SK-N-MC (cell line): Measurements from ENCODE around the gene HNRNPA2B1.
"Not testable (repeated sequence)": the region's sequence is repeated elsewhere in the genome, so short reads cannot be mapped to it uniquely, and the experiment has no call there.

Experiments used
- DNase-seq: peaks from one replicate; pipeline ENCODE4 v3.0.0-alpha.2; 2011; ENCODE audit warnings: low read depth, low spot score
- H3K27ac ChIP-seq: fragments of 200-600 bp; sonication (generic); 2 replicates; pipeline ENCODE4 v1.5.1; 2016; ENCODE audit warnings: mixed run types
- H3K36me3 ChIP-seq: fragments of 200-600 bp; sonication (generic); 2 replicates; pipeline ENCODE4 v1.6.1; 2017; ENCODE audit warnings: antibody characterized with exemption, low read length, mixed read lengths; ENCODE audit not compliant: insufficient read depth
- H3K4me3 ChIP-seq: fragments of 200-600 bp; sonication (generic); 2 replicates; pipeline ENCODE4 v1.5.1; 2016
- H3K9ac ChIP-seq: fragments of 200-600 bp; sonication (generic); 2 replicates; pipeline ENCODE4 v1.8.0; 2017; ENCODE audit warnings: mixed run types, mixed read lengths; ENCODE audit not compliant: insufficient read length
- H3K9me3 ChIP-seq: fragments of 200-600 bp; sonication (generic); 2 replicates; pipeline ENCODE4 v1.6.1; 2017; ENCODE audit warnings: low read depth, mild to moderate bottlenecking, antibody characterized with exemption, low read length, moderate library complexity, mixed read lengths
- EZH2 ChIP-seq: fragments of 200-600 bp; sonication (generic); IDR thresholded peaks from one replicate; pipeline ENCODE4 v1.6.1; 2017; ENCODE audit warnings: antibody characterized with exemption
- FOXP2 ChIP-seq: optimal IDR thresholded peaks from 2 replicates; pipeline ENCODE3; 2011; ENCODE audit warnings: mild to moderate bottlenecking, moderate library complexity; ENCODE audit not compliant: insufficient read depth; ENCODE audit errors: extremely low read length, control extremely low read depth
- POLR2AphosphoS5 ChIP-seq: IDR thresholded peaks from 2 replicates; pipeline ENCODE4 v1.6.1; 2012; ENCODE audit warnings: mild to moderate bottlenecking, low read depth, low read length, borderline replicate concordance

Gene HNRNPA2B1

DNA sequence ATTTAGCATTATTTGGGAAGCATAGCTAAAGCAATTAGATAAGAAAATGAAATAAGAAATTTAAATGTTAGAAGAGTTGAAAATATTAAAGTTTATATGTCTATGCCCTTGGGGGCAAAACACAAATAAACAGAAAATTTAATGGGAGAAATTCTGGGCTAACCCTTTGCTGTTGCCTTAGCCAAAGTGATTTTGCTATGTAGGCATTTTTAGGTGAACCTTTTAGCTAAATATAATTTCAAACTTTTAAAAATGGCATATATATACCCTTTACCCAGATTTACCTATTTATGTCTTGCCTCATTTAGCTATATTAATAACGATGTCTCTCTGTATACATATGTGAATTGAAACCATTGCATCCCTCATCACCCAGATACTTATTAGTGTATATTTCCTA lies 28.5 kb downstream of the HNRNPA2B1 start:
- H3K4me3 ChIP-seq, result no peak overlapping the region
- TF ChIP-seq EZH2 (no peak), POLR2AphosphoS5 (no peak), FOXP2 (no peak)
- no peak for DNase-seq
- no peak overlapping the region for H3K9ac ChIP-seq
- no peaks in the 10 kb centered on the region for H3K36me3 ChIP-seq
- no peak overlapping the region for H3K27ac ChIP-seq
- no peaks in the 10 kb centered on the region; the same call in 1 of the 2 replicates for H3K9me3 ChIP-seq

GRCh38 chr7:26171601-26172000 lies 28.9 kb downstream of the HNRNPA2B1 start:
- Histone ChIP-seq H3K27ac (no peak overlapping the region), H3K9ac (no peak overlapping the region), H3K9me3 (no peaks in the 10 kb centered on the region; the same call in 1 of the 2 replicates), H3K4me3 (no peak overlapping the region), H3K36me3 (no peaks in the 10 kb centered on the region)
- TF ChIP-seq EZH2, result no peak
- no peak for TF ChIP-seq POLR2AphosphoS5
- no peak for TF ChIP-seq FOXP2
- no peak for DNase-seq

- TF ChIP-seq EZH2 (no peak), FOXP2 (no peak), POLR2AphosphoS5 (no peak)
- H3K4me3 ChIP-seq, result no peak overlapping the region
- no peak for DNase-seq
- H3K9ac ChIP-seq, result no peak overlapping the region
- H3K36me3 ChIP-seq, result no peaks in the 10 kb centered on the region
- H3K27ac ChIP-seq, result no peak overlapping the region
- H3K9me3 ChIP-seq, result no peaks in the 10 kb centered on the region; the same call in 1 of the 2 replicates
These were observed 29.9 kb downstream of the HNRNPA2B1 start for GRCh38 chr7:26170663-26171062.

- DNase-seq, result no peak
- Histone ChIP-seq H3K9ac (no peak overlapping the region), H3K36me3 (no peaks in the 10 kb centered on the region), H3K9me3 (no peaks in the 10 kb centered on the region; the same call in 1 of the 2 replicates), H3K4me3 (no peak overlapping the region), H3K27ac (no peak overlapping the region)
- TF ChIP-seq FOXP2 (no peak), EZH2 (no peak), POLR2AphosphoS5 (no peak)
These were observed 31.3 kb downstream of the HNRNPA2B1 start for GRCh38 chr7:26169271-26169670.

DNA sequence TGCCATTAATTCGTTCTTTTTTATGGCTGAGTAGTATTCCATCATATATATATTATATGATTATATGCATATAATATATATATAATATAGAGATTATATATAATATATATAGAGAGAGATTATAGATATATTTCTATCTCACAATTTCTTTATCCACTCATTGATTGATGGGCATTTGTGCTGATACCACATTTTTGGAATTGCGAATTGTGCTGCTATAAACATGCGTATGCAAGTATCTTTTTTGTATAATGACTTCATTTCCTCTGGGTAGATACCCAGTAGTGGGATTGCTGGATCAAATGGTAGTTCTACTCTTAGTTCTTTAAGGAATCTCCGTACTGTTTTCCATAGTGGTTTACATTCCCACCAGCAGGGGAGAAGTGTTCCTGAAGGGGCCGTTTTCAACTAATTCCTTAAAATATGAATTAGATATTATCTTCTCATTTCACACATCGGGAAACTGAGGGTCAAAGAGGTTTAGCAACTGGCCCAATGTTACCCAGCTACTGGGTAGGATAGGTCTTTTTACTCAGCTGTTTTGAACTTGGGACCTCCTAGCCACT lies 32.0 kb downstream of the HNRNPA2B1 start:
- no peaks in the 10 kb centered on the region; the same call in 1 of the 2 replicates for H3K9me3 ChIP-seq
- no peak overlapping the region for H3K9ac ChIP-seq
- H3K36me3 ChIP-seq, result no peaks in the 10 kb centered on the region
- no peak overlapping the region for H3K27ac ChIP-seq
- TF ChIP-seq FOXP2 (no peak), EZH2 (no peak), POLR2AphosphoS5 (no peak)
- no peak overlapping the region for H3K4me3 ChIP-seq
- no peak for DNase-seq

DNA sequence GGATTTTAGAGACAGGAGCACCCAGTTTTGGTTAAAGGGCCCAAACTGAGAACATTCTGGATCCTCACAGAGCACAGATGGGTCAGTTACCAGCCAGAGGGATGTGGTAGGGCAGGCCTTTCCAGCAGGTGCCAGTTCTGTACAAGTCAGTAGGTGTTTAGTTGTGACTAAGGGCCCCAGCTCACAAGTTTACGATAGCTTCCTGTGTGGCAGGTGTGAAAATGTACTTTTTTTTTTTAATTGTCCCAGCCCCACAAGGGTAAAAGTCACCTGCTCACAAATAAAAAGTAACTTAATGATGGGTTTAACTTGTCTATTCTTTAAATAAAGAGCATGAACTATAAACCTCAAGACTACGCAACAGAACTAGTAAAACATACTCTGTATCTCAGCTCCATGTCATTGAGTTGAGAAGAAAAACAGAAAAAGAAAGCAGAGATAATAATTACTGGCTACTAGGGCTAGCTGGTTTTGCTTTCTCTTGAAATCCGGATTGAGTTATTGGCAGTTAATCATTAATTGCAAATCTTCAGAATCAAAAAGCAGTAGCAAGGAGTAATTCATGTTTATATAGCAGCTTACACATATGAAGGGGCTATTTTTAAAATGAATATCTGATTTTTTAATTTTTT lies 33.1 kb downstream of the HNRNPA2B1 start:
- TF ChIP-seq POLR2AphosphoS5, result no peak
- no peak for TF ChIP-seq FOXP2
- no peak for TF ChIP-seq EZH2
- DNase-seq, result no peak
- Histone ChIP-seq H3K36me3 (no peaks in the 10 kb centered on the region), H3K27ac (no peak overlapping the region), H3K9me3 (no peaks in the 10 kb centered on the region; the same call in 1 of the 2 replicates), H3K4me3 (no peak overlapping the region), H3K9ac (no peak overlapping the region)

- TF ChIP-seq FOXP2 (no peak), POLR2AphosphoS5 (no peak), EZH2 (no peak)
- no peaks in the 10 kb centered on the region for H3K9me3 ChIP-seq
- no peak overlapping the region for H3K9ac ChIP-seq
- DNase-seq, result no peak
- H3K36me3 ChIP-seq, result no peaks in the 10 kb centered on the region
- H3K27ac ChIP-seq, result no peak overlapping the region
- H3K4me3 ChIP-seq, result no peak overlapping the region
These were observed 33.8 kb downstream of the HNRNPA2B1 start for GRCh38 chr7:26166684-26167266.

- H3K36me3 ChIP-seq, result no peaks in the 10 kb centered on the region
- no peak overlapping the region for H3K27ac ChIP-seq
- H3K4me3 ChIP-seq, result no peak overlapping the region
- TF ChIP-seq POLR2AphosphoS5 (no peak), FOXP2 (no peak), EZH2 (no peak)
- no peaks in the 10 kb centered on the region for H3K9me3 ChIP-seq
- DNase-seq, result no peak
- no peak overlapping the region for H3K9ac ChIP-seq
These were observed 34.4 kb downstream of the HNRNPA2B1 start for GRCh38 chr7:26165950-26166683.

GRCh38 chr7:26163804-26164203 lies 36.7 kb downstream of the HNRNPA2B1 start:
- H3K4me3 ChIP-seq, H3K9me3 ChIP-seq, H3K9ac ChIP-seq, H3K27ac ChIP-seq, DNase-seq, H3K36me3 ChIP-seq: not testable (repeated sequence)
